Tibial nerve (tissue), 4 donors: ENCODE measurements around the gene TTC3. TPM values are rescaled to one million over a fixed set of nuclear protein-coding genes. Genes with fewer than 3 reads are reported as not detected.
"Not testable (repeated sequence)": the region's sequence is repeated elsewhere in the genome, so short reads cannot be mapped to it uniquely, and the experiment has no call there.

ENCODE experiments used
- DNase-seq, 2 donors: peaks; one replicate each; pipeline ENCODE4 v3.0.0-alpha.2; 2019; ENCODE audit warnings: low spot score in 2 of 2
- H3K27ac ChIP-seq, 4 donors: fragments of 200-600 bp; sonication (generic) in 3 of 4; one replicate each; pipeline ENCODE4 v1.5.1; 2017 to 2019; ENCODE audit warnings: mild to moderate bottlenecking in 1 of 4
- H3K27me3 ChIP-seq, 2 donors: fragments of 200-600 bp; sonication (generic) in 1 of 2; one replicate each; pipeline versions ENCODE4 v1.5.1 to v1.6.0; 2017 to 2019
- H3K36me3 ChIP-seq, 3 donors: fragments of 200-600 bp; sonication (generic); one replicate each; pipeline ENCODE4 v1.5.1; 2018 to 2019
- H3K4me1 ChIP-seq, 4 donors: fragments of 200-600 bp; sonication (generic) in 3 of 4; one replicate each; pipeline ENCODE4 v1.5.1; 2017 to 2019
- H3K4me3 ChIP-seq, 4 donors: fragments of 200-600 bp; sonication (generic) in 3 of 4; one replicate each; pipeline ENCODE4 v1.5.1; 2017 to 2019; ENCODE audit warnings: mild to moderate bottlenecking in 1 of 4, moderate library complexity in 1 of 4
- H3K9me3 ChIP-seq, 4 donors: fragments of 200-600 bp; sonication (generic) in 3 of 4; one replicate each; pipeline ENCODE4 v1.5.1; 2017 to 2019
- EP300 ChIP-seq, 2 donors: sonication (generic); formaldehyde crosslinking; IDR thresholded peaks; one replicate each; pipeline ENCODE4 v1.6.1; 2017; ENCODE audit warnings: antibody characterized with exemption in 2 of 2, mild to moderate bottlenecking in 1 of 2
- POLR2A ChIP-seq, 2 donors: fragments of 450-650 bp; IDR thresholded peaks; one replicate each; pipeline ENCODE4 v1.6.1; 2017; ENCODE audit warnings: antibody characterized with exemption in 2 of 2, mild to moderate bottlenecking in 2 of 2, moderate library complexity in 2 of 2
- WGBS, 2 donors: methylation state at CpG; one replicate each; pipeline ENCODE4 v1.1.5; 2018; 5-methylcytosine and 5-hydroxymethylcytosine counted together
- total RNA-seq, 4 donors: library from RNA; depleted of rRNA; stranded (reverse); fragments of >200 nt; gene quantifications; one replicate each; pipeline ENCODE4 v1.1.0, GENCODE V29; 2016
- TF ChIP-seq, protein P1 (sequence below), 5 experiments: fragments of 200-600 bp in 3 of 5; fragments of 450-650 bp in 2 of 5; sonication (generic) in 3 of 5; IDR thresholded peaks; one replicate each; pipeline ENCODE4 v1.5.1; 2016 to 2019; ENCODE audit warnings: antibody characterized with exemption in 5 of 5, mild to moderate bottlenecking in 3 of 5, moderate library complexity in 2 of 5

The TTC3 gene
- total RNA-seq, 4 donors from 2014 or later: 136 to 259 (median 158) TPM

GRCh38 chr21:37032877-37033471 lies 40.1 kb upstream of the TTC3 start:
- Histone ChIP-seq H3K27ac (no peak overlapping the region), H3K4me3 (no peak overlapping the region)
- WGBS, 2 donors: 56 to 64% methylated on average over 4 of the region's 4 CpGs

GRCh38 chr21:37034394-37034793 lies 38.7 kb upstream of the TTC3 start:
- H3K9me3 ChIP-seq, H3K4me1 ChIP-seq, H3K36me3 ChIP-seq, H3K27ac ChIP-seq, DNase-seq, H3K4me3 ChIP-seq, H3K27me3 ChIP-seq: not testable (repeated sequence)
- WGBS, 2 donors: 88 to 92% methylated on average over 4 of the region's 4 CpGs

More at GRCh38 chr21:37032877-37033471, 40.1 kb upstream of the TTC3 start:
- no peak for DNase-seq
- H3K9me3 ChIP-seq: no peaks in the 10 kb centered on the region
- TF ChIP-seq POLR2A (IDR thresholded peaks at IDR 0.05) (no peak), EP300 (IDR thresholded peaks at IDR 0.05) (no peak)
- TF ChIP-seq, protein P1, sequence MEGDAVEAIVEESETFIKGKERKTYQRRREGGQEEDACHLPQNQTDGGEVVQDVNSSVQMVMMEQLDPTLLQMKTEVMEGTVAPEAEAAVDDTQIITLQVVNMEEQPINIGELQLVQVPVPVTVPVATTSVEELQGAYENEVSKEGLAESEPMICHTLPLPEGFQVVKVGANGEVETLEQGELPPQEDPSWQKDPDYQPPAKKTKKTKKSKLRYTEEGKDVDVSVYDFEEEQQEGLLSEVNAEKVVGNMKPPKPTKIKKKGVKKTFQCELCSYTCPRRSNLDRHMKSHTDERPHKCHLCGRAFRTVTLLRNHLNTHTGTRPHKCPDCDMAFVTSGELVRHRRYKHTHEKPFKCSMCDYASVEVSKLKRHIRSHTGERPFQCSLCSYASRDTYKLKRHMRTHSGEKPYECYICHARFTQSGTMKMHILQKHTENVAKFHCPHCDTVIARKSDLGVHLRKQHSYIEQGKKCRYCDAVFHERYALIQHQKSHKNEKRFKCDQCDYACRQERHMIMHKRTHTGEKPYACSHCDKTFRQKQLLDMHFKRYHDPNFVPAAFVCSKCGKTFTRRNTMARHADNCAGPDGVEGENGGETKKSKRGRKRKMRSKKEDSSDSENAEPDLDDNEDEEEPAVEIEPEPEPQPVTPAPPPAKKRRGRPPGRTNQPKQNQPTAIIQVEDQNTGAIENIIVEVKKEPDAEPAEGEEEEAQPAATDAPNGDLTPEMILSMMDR (IDR thresholded peaks at IDR 0.05): no peak
- no peaks in the 10 kb centered on the region for H3K27me3 ChIP-seq
- H3K4me1 ChIP-seq: no peaks in the 10 kb centered on the region
- no peaks in the 10 kb centered on the region for H3K36me3 ChIP-seq

GRCh38 chr21:37036177-37036576 lies 36.9 kb upstream of the TTC3 start:
- WGBS, 2 donors: 71 to 72% methylated on average over 4 of the region's 4 CpGs
- DNase-seq: no peak

GRCh38 chr21:37039411-37040075 lies 33.5 kb upstream of the TTC3 start:
- WGBS, 2 donors: 48 to 52% methylated on average over 9 of the region's 9 CpGs
- H3K27ac ChIP-seq: no peak overlapping the region
- no peaks in the 10 kb centered on the region for H3K4me1 ChIP-seq
- no peaks in the 10 kb centered on the region for H3K36me3 ChIP-seq
- no peak for TF ChIP-seq POLR2A (IDR thresholded peaks at IDR 0.05)
- TF ChIP-seq EP300 (IDR thresholded peaks at IDR 0.05): no peak
- TF ChIP-seq, protein P1 (IDR thresholded peaks at IDR 0.05): no peak
- no peak overlapping the region for H3K4me3 ChIP-seq
- H3K9me3 ChIP-seq: no peaks in the 10 kb centered on the region
- no peak for DNase-seq
- H3K27me3 ChIP-seq: no peaks in the 10 kb centered on the region

More at GRCh38 chr21:37036177-37036576, 36.9 kb upstream of the TTC3 start:
- H3K36me3 ChIP-seq: no peaks in the 10 kb centered on the region
- no peaks in the 10 kb centered on the region for H3K27me3 ChIP-seq
- H3K4me1 ChIP-seq: no peaks in the 10 kb centered on the region
- H3K9me3 ChIP-seq: no peaks in the 10 kb centered on the region
- no peak overlapping the region for H3K27ac ChIP-seq
- TF ChIP-seq EP300 (IDR thresholded peaks at IDR 0.05) (no peak), POLR2A (IDR thresholded peaks at IDR 0.05) (no peak)
- TF ChIP-seq, protein P1 (IDR thresholded peaks at IDR 0.05): no peak
- H3K4me3 ChIP-seq: no peak overlapping the region

DNA sequence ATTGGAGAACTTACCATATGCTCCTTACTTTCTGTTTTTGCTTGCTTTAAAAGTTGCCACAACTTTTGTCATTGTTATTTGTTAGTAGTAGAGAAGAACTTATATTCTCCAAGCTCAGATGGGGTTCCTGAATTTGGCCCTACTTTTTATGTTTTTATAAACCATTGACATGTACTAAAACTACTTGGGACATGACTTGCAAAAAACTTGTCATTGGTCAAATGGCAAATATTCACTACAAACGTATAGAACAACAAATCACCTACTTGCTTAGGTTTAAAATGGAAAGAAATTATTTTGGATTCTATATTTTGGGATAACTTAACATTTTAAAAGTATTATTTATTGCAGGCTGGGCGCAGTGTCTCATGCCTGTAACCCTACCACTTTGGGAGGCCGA lies 32.8 kb upstream of the TTC3 start:
- WGBS, 2 donors: 87 to 91% methylated on average over 3 of the region's 3 CpGs
- H3K36me3 ChIP-seq: no peaks in the 10 kb centered on the region
- H3K27ac ChIP-seq: no peak overlapping the region
- DNase-seq: no peak
- H3K9me3 ChIP-seq: no peaks in the 10 kb centered on the region
- no peaks in the 10 kb centered on the region for H3K27me3 ChIP-seq
- no peak overlapping the region for H3K4me3 ChIP-seq
- no peaks in the 10 kb centered on the region for H3K4me1 ChIP-seq
- TF ChIP-seq EP300 (IDR thresholded peaks at IDR 0.05) (no peak), POLR2A (IDR thresholded peaks at IDR 0.05) (no peak)
- TF ChIP-seq, protein P1 (IDR thresholded peaks at IDR 0.05): no peak
